WTC11 (cell line): ENCODE data around the gene ZBTB37.

ENCODE experiments used
- CTCF ChIP-seq: fragments of 200-600 bp; IDR thresholded peaks from 2 replicates; pipeline ENCODE4 v1.8.0; 2022; ENCODE audit warnings: antibody characterized with exemption
- E2F5 ChIP-seq: sonication (generic); formaldehyde crosslinking; IDR thresholded peaks from 2 replicates; pipeline ENCODE4 v1.8.1; 2022; ENCODE audit warnings: mild to moderate bottlenecking, moderate library complexity, missing genetic modification reagents
- ESRRA ChIP-seq: sonication (generic); formaldehyde crosslinking; IDR thresholded peaks from 2 replicates; pipeline ENCODE4 v1.8.1; 2022; ENCODE audit warnings: mild to moderate bottlenecking, missing genetic modification reagents, borderline replicate concordance
- ETV6 ChIP-seq: sonication (generic); formaldehyde crosslinking; IDR thresholded peaks from 2 replicates; pipeline ENCODE4 v1.8.1; 2022; ENCODE audit warnings: mild to moderate bottlenecking, missing genetic modification reagents
- MLX ChIP-seq: sonication (generic); formaldehyde crosslinking; IDR thresholded peaks from 2 replicates; pipeline ENCODE4 v1.8.1; 2023; ENCODE audit warnings: mild to moderate bottlenecking, missing genetic modification reagents, moderate library complexity
- NFYB ChIP-seq: sonication (generic); formaldehyde crosslinking; conservative IDR thresholded peaks from 2 replicates; pipeline ENCODE4 v1.8.0; 2022; ENCODE audit warnings: low read depth, missing genetic modification reagents
- NR3C1 ChIP-seq: sonication (generic); formaldehyde crosslinking; conservative IDR thresholded peaks from 2 replicates; pipeline ENCODE4 v1.8.1; 2023; ENCODE audit warnings: low read depth, mild to moderate bottlenecking, missing genetic modification reagents
- RELA ChIP-seq: sonication (generic); formaldehyde crosslinking; IDR thresholded peaks from 2 replicates; pipeline ENCODE4 v1.8.1; 2022; ENCODE audit warnings: missing genetic modification reagents, mild to moderate bottlenecking, borderline replicate concordance
- SMAD4 ChIP-seq: sonication (generic); formaldehyde crosslinking; IDR thresholded peaks from 2 replicates; pipeline ENCODE4 v1.8.0; 2022; ENCODE audit warnings: mild to moderate bottlenecking, missing genetic modification reagents
- ZBTB21 ChIP-seq: sonication (generic); formaldehyde crosslinking; IDR thresholded peaks from 2 replicates; pipeline ENCODE4 v1.8.1; 2023; ENCODE audit warnings: mild to moderate bottlenecking, missing genetic modification reagents, borderline replicate concordance
- ZBTB43 ChIP-seq: sonication (generic); formaldehyde crosslinking; IDR thresholded peaks from 2 replicates; pipeline ENCODE4 v1.8.1; 2023; ENCODE audit warnings: mild to moderate bottlenecking, missing genetic modification reagents

GRCh38 chr1:173917635-173918493, 49.7 kb downstream of the ZBTB37 start:
- no peak for TF ChIP-seq CTCF
- TF ChIP-seq NR3C1 (CRISPR knock-in tag): no peak
- no peak for TF ChIP-seq RELA (CRISPR knock-in tag)
- no peak for TF ChIP-seq E2F5 (CRISPR knock-in tag)
- TF ChIP-seq SMAD4 (CRISPR knock-in tag): no peak
- no peak for TF ChIP-seq ZBTB21 (CRISPR knock-in tag)
- no peak for TF ChIP-seq NFYB (CRISPR knock-in tag)
- TF ChIP-seq ZBTB43 (CRISPR knock-in tag): no peak
- no peak for TF ChIP-seq ESRRA (CRISPR knock-in tag)
- no peak for TF ChIP-seq ETV6
- TF ChIP-seq MLX (CRISPR knock-in tag): no peak
